Right cardiac atrium (tissue), 5 donors: Measurements from ENCODE around the gene TECTA. TPM values are rescaled to one million over a fixed set of nuclear protein-coding genes. Genes with fewer than 3 reads are reported as not detected.

Source experiments
- ATAC-seq, 2 donors: fragments of 200-7000 bp; cut with Tn5 transposase; one replicate each; pipeline versions ENCODE4 v1.8.0 to v1.9.1; 2020; ENCODE audit warnings: moderate library complexity in 2 of 2, mild to moderate bottlenecking in 1 of 2
- DNase-seq, 3 donors: peaks; one replicate each; pipeline ENCODE4 v3.0.0-alpha.2; 2020
- H3K27ac ChIP-seq: one replicate; pipeline ENCODE4 v1.5.1; 2013; ENCODE audit warnings: mild to moderate bottlenecking, low read length, control low read depth, moderate library complexity
- H3K27me3 ChIP-seq: one replicate; pipeline ENCODE4 v1.6.1; 2013; ENCODE audit not compliant: control insufficient read depth, insufficient read depth
- H3K4me1 ChIP-seq: one replicate; pipeline ENCODE4 v1.6.1; 2013; ENCODE audit warnings: low read length; ENCODE audit not compliant: control insufficient read depth, insufficient read depth
- H3K4me3 ChIP-seq: one replicate; pipeline ENCODE4 v1.5.1; 2013; ENCODE audit warnings: low read length, control low read depth
- H3K9me3 ChIP-seq: one replicate; pipeline ENCODE4 v1.6.1; 2013; ENCODE audit warnings: low read length; ENCODE audit not compliant: control insufficient read depth
- whole genome bisulfite sequencing: extraction: QIAGEN DNeasy Blood & Tissue Kit; methylation state at CpG from one replicate; pipeline ENCODE4 v1.1.7; 2013; 5-methylcytosine and 5-hydroxymethylcytosine counted together
- intact Hi-C, 4 donors: fragments of 100-400 bp; cut with DNase I; formaldehyde crosslinking; loops; one replicate each; pipeline versions ENCODE4 v1.11.0 to v1.14.0; 2022 to 2023
- long read RNA-seq, 4 donors: library from polyadenylated mRNA; unstranded; transcript quantifications; one replicate each; pipeline ENCODE4 v2.0.0, GENCODE V29; 2020 to 2021
- polyA plus RNA-seq: library from polyadenylated mRNA; stranded (reverse); fragments of 200-250 nt; gene quantifications from one replicate; pipeline ENCODE4 v1.2.3, GENCODE V29; 2013
- total RNA-seq, 4 donors: library from RNA; stranded (reverse); fragmentation: NEBNext Ultra II Directional; extraction: Animal tissue kit (Norgen Biotek cat#: 25700); gene quantifications; one replicate each; pipeline ENCODE4 v1.2.1, GENCODE V29; 2021
- donor health status: healthy with polysubstance abuse.
- donor health status: DM: no; HTN: yes; CAD: no.
- donor health status: DM: no; HTN: no; CAD: no.
- donor health status: DM: no; HTN: yes; CAD: no; lungs with severe emphysema.
- donor health status: DM: yes; HTN: yes; CAD: no.

Gene TECTA, protein sequence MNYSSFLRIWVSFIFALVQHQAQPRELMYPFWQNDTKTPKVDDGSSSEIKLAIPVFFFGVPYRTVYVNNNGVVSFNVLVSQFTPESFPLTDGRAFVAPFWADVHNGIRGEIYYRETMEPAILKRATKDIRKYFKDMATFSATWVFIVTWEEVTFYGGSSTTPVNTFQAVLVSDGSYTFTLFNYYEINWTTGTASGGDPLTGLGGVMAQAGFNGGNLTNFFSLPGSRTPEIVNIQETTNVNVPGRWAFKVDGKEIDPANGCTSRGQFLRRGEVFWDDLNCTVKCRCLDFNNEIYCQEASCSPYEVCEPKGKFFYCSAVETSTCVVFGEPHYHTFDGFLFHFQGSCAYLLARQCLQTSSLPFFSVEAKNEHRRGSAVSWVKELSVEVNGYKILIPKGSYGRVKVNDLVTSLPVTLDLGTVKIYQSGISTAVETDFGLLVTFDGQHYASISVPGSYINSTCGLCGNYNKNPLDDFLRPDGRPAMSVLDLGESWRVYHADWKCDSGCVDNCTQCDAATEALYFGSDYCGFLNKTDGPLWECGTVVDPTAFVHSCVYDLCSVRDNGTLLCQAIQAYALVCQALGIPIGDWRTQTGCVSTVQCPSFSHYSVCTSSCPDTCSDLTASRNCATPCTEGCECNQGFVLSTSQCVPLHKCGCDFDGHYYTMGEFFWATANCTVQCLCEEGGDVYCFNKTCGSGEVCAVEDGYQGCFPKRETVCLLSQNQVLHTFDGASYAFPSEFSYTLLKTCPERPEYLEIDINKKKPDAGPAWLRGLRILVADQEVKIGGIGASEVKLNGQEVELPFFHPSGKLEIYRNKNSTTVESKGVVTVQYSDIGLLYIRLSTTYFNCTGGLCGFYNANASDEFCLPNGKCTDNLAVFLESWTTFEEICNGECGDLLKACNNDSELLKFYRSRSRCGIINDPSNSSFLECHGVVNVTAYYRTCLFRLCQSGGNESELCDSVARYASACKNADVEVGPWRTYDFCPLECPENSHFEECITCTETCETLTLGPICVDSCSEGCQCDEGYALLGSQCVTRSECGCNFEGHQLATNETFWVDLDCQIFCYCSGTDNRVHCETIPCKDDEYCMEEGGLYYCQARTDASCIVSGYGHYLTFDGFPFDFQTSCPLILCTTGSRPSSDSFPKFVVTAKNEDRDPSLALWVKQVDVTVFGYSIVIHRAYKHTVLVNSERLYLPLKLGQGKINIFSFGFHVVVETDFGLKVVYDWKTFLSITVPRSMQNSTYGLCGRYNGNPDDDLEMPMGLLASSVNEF (N-terminal part only)
- total RNA-seq (1 to 10 TPM; 3.9 to 7.4 (median 4.7) TPM), polyA plus RNA-seq (2.1 TPM)
- long read RNA-seq, donor 1, partial matches to known transcripts: 2 of 5 reads
- long read RNA-seq, donor 1, other reads (novel, unspliced or antisense): 3 of 5 reads
- long read RNA-seq, donor 2: 0 reads
- long read RNA-seq, donor 3, partial matches to known transcripts: 3 of 5 reads
- long read RNA-seq, donor 3, other reads (novel, unspliced or antisense): 2 of 5 reads
- long read RNA-seq, donor 4, partial matches to known transcripts: 1 of 1 reads
- long read RNA-seq, donor 4, other reads (novel, unspliced or antisense): 0 of 1 reads

DNA sequence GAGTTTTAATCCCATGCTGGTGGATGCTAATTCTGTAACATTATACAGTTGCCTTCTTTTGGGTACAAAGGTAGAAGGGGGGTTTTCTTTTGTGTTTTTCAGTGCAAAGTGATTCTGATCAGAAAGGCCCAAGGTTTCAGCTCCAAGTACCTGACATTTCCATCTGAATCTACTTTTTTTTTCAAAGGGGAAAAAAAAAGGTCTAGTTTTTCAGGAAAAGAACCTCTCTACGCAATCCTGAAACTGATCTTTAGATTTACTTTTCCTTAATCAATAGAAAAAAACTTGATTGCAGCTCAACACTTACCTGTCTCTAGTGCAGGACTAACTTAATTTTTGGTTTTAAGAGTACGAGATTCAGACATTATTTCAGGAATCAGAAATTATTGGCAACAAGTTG is at the start of gene TECTA:
TECTA (plus strand) TSS at position 301 of the 400 bp plus-strand sequence. CDS start 1,423 bp downstream, outside the sequence.
- Histone ChIP-seq H3K27ac (no peak within 1 kb of the TSS), H3K9me3 (no peaks in the 10 kb centered on the region), H3K4me3 (no peak within 1 kb of the TSS), H3K4me1 (peaks cover 7% of the 10 kb centered on the region), H3K27me3 (no peaks in the 10 kb centered on the region)
- intact Hi-C loops: no loop called here
- DNase-seq (no peak), ATAC-seq (no peak)
- 97% methylated on average over 2 of the region's 2 CpGs for WGBS

DNA sequence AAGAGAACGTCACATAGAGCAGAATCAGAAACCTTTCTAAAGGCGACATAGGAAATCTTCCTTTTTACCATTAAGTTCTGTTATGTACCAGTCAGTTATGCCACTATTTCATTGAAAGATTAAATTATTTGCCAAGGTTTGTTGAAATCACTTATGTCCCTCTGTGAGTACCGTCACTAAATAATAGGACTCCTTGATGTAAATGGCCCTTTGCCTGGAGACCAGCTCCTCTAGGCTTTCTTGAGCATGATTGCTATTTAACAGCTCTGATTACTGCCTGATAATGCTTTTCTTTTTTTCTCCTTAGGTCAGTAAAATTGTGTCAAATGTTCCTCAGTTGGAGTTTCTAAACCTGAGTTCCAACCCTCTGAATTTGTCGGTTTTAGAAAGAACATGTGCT is 47.8 kb upstream of the TECTA start:
- DNase-seq (no peak), ATAC-seq (no peak)
- Histone ChIP-seq H3K9me3 (no peaks in the 10 kb centered on the region), H3K27ac (no peak overlapping the region), H3K4me1 (no peaks in the 10 kb centered on the region), H3K4me3 (no peak overlapping the region), H3K27me3 (no peaks in the 10 kb centered on the region)
- intact Hi-C loops: no loop called here
- WGBS: 97% methylated on average over 4 of the region's 4 CpGs

DNA sequence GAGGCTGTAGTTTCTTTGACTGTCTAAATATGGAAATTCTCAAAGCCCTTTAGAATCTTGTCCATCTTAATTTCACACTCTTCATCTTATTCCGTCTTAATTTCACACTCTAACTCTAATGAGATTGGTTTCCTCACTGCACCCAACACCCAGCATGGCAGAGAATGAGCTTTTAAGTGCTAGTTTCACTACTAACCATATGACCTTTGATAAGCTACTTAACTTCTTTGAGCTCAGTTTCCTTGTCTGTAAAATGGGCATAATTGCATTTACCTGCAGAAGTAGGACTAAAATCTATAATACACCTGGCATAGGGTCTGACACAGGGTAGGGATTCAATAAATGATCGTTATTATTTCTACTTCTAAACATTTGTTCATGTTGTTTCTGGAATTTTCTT is 46.8 kb upstream of the TECTA start:
- Histone ChIP-seq H3K4me1 (no peaks in the 10 kb centered on the region), H3K4me3 (no peak overlapping the region), H3K27ac (no peak overlapping the region), H3K9me3 (no peaks in the 10 kb centered on the region), H3K27me3 (no peaks in the 10 kb centered on the region)
- 97% methylated on average over 2 of the region's 2 CpGs for WGBS
- intact Hi-C loops: no loop called here
- DNase-seq (no peak), ATAC-seq (no peak)

DNA sequence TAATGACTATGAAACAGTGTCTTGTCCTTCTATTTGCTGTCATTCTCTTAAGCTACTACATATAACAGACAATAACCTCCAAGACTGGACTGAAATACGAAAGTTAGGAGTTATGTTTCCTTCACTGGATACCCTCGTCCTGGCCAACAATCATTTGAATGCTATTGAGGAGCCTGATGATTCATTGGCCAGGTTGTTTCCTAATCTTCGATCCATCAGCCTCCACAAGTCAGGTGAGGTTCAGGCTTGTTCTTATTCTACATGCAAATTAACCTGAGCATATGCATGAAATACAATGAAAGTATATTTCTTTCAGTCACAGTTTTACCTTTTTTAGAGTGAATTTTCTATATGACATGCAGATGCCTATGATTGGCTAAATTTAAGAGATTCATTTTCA is 46.0 kb upstream of the TECTA start:
- DNase-seq: no peak
- intact Hi-C loops: no loop called here
- Histone ChIP-seq H3K27me3 (no peaks in the 10 kb centered on the region), H3K4me3 (no peak overlapping the region), H3K9me3 (no peaks in the 10 kb centered on the region), H3K4me1 (no peaks in the 10 kb centered on the region), H3K27ac (no peak overlapping the region)
- ATAC-seq: no peak
- WGBS: 90% methylated on average over 3 of the region's 3 CpGs

DNA sequence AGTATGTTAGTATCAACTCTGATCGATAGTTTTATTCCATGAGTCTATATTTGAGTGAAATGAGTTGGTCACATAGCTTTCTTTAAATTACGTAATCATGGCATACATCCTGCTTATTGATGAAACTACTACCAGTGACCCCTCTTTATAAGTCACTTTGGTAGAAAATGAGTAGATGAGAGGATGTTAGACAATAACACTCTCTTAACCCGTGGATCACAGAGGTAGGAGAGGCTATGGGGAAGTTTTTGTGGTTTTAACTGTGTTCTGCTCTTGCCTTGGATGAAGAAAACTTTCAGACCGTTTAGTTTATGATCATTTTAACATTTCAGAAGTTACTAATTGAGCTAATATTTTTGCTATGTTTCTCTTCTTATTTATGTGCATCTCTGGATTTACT is 43.1 kb upstream of the TECTA start:
- no peak for DNase-seq
- no peaks in the 10 kb centered on the region for H3K4me1 ChIP-seq
- ATAC-seq: no peak
- no peaks in the 10 kb centered on the region for H3K27me3 ChIP-seq
- no peak overlapping the region for H3K27ac ChIP-seq
- intact Hi-C loops: no loop called here
- WGBS: 87% methylated on average over 4 of the region's 4 CpGs
- no peak overlapping the region for H3K4me3 ChIP-seq
- H3K9me3 ChIP-seq: no peaks in the 10 kb centered on the region

DNA sequence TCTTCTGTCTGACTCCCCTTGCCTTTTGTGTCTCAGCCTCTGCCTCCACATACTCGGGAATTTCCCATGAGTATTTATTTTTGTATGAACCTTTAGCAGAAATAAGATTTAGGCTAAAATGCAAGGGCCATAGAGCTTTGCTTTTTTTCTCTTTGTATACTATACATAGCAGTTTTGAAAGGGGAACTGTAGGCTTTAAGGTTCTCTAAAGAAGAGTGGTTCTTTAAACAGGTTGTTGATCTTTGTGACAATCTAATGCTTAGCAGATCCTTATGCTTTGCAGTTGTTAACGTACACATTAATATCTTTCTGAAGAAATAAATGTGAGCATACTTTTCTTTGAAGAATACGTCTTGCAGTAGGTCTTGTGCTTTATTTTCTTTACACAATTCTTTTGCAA is 42.1 kb upstream of the TECTA start:
- WGBS: 88% methylated on average over 3 of the region's 3 CpGs
- ATAC-seq: no peak

DNA sequence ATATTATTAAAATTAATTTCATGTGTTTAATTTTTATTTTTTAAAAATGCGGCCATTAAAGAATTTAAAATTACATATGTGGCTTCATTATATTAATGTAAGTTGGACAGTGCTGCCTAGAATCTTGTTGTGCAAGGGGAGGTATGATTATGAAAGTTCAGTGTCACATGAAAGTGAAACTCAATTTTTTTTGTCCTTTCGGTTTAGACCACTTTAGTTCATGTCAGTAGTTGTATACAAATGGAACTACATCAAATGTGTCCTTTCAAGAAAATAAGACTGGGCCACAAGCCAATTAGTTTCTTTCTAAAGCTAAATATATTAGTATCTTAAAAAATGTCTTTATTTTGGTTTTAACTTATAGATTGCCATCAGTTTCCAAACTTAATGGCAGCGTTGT is 41.4 kb upstream of the TECTA start:
- DNase-seq: no peak
- intact Hi-C loops: no loop called here
- no peak overlapping the region for H3K27ac ChIP-seq
- ATAC-seq: no peak
- 88% methylated on average over 3 of the region's 3 CpGs for WGBS
- H3K4me1 ChIP-seq: no peaks in the 10 kb centered on the region
- no peaks in the 10 kb centered on the region for H3K27me3 ChIP-seq
- no peak overlapping the region for H3K4me3 ChIP-seq
- H3K9me3 ChIP-seq: no peaks in the 10 kb centered on the region

More for the DNA sequence above, 42.1 kb upstream of the TECTA start:
- DNase-seq: no peak
- intact Hi-C loops: no loop called here
- no peaks in the 10 kb centered on the region for H3K9me3 ChIP-seq
- no peak overlapping the region for H3K27ac ChIP-seq
- H3K4me3 ChIP-seq: no peak overlapping the region
- no peaks in the 10 kb centered on the region for H3K4me1 ChIP-seq
- no peaks in the 10 kb centered on the region for H3K27me3 ChIP-seq

DNA sequence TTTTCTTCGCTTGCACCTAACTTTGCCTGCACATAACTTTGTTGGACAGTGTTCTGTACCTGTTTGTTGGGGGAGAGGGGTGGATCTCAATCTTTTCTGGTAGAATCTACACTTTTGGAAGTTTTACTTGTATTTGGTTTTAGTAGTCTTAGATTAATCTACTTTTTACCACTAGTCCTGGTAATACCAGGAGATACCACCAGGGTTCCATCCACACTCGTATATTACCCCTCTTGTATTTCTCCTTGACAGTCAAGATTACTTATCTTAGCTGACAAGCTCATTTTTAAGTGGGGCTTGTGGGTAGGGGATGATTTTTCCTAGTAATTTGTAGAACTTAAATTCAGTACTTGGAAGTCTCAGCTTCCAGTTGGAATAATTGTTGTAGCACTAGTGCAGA is 37.3 kb upstream of the TECTA start:
- Histone ChIP-seq H3K27ac (no peak overlapping the region), H3K4me3 (no peak overlapping the region), H3K4me1 (no peaks in the 10 kb centered on the region), H3K9me3 (no peaks in the 10 kb centered on the region), H3K27me3 (no peaks in the 10 kb centered on the region)
- DNase-seq (no peak), ATAC-seq (no peak)
- intact Hi-C loops: no loop called here
- WGBS: 70% methylated on average over 2 of the region's 2 CpGs

DNA sequence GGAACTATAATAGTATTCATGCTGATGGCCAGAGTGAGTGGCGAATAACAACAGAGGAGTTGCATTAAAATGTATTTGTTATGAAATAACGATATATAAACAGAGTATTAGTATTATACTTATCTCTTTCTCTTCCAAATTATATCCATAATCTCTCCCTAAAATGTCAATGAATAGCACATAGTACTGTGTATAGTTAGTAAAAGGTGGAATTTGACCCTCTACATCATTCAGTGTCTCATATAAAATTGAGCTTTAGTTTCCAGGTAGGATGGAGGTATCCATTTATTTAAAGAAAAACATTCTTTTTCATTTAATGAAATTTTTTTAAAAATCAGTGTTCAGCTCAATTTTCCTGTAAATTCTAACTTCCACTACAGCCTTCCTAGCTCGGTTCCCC is 34.4 kb upstream of the TECTA start:
- Histone ChIP-seq H3K4me1 (peaks cover under 1% of the 10 kb centered on the region), H3K27me3 (no peaks in the 10 kb centered on the region), H3K4me3 (no peak overlapping the region), H3K9me3 (no peaks in the 10 kb centered on the region), H3K27ac (no peak overlapping the region)
- no peak for ATAC-seq
- intact Hi-C loops: no loop called here
- WGBS: 98% methylated on average over 3 of the region's 3 CpGs
- no peak for DNase-seq

DNA sequence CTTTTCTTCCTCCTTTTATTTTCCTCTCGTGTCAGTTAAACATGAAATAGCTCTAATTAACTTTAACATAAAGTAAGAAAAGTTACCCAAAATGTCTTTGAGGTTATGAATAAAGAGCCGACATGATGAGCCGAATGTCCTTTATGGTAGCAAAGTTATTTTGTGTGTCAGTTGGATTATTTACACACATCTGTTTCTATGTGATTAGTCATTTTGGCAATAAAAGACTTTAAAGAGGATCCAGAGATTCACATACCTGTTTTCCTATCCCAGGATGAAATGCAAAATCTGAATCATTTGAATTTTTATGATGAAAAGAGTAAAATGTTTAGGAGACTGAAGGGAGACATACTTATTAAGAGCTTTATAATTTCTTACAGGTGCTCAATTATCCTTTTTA is 34.0 kb upstream of the TECTA start:
- intact Hi-C loops: no loop called here
- ATAC-seq (no peak), DNase-seq (no peak)
- Histone ChIP-seq H3K27me3 (no peaks in the 10 kb centered on the region), H3K4me3 (no peak overlapping the region), H3K9me3 (no peaks in the 10 kb centered on the region), H3K4me1 (peaks cover 5% of the 10 kb centered on the region), H3K27ac (no peak overlapping the region)
- WGBS: 96% methylated on average over 3 of the region's 3 CpGs
